GM21447 (cell line): Measurements from ENCODE around the gene SLC24A4.

Source experiments
- ATAC-seq: cut with Tn5 transposase; IDR thresholded peaks from one replicate; pipeline ENCODE4 v1.9.1; 2021; ENCODE audit not compliant: unreplicated experiment

The SLC24A4 gene, protein sequence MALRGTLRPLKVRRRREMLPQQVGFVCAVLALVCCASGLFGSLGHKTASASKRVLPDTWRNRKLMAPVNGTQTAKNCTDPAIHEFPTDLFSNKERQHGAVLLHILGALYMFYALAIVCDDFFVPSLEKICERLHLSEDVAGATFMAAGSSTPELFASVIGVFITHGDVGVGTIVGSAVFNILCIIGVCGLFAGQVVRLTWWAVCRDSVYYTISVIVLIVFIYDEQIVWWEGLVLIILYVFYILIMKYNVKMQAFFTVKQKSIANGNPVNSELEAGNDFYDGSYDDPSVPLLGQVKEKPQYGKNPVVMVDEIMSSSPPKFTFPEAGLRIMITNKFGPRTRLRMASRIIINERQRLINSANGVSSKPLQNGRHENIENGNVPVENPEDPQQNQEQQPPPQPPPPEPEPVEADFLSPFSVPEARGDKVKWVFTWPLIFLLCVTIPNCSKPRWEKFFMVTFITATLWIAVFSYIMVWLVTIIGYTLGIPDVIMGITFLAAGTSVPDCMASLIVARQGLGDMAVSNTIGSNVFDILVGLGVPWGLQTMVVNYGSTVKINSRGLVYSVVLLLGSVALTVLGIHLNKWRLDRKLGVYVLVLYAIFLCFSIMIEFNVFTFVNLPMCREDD

DNA sequence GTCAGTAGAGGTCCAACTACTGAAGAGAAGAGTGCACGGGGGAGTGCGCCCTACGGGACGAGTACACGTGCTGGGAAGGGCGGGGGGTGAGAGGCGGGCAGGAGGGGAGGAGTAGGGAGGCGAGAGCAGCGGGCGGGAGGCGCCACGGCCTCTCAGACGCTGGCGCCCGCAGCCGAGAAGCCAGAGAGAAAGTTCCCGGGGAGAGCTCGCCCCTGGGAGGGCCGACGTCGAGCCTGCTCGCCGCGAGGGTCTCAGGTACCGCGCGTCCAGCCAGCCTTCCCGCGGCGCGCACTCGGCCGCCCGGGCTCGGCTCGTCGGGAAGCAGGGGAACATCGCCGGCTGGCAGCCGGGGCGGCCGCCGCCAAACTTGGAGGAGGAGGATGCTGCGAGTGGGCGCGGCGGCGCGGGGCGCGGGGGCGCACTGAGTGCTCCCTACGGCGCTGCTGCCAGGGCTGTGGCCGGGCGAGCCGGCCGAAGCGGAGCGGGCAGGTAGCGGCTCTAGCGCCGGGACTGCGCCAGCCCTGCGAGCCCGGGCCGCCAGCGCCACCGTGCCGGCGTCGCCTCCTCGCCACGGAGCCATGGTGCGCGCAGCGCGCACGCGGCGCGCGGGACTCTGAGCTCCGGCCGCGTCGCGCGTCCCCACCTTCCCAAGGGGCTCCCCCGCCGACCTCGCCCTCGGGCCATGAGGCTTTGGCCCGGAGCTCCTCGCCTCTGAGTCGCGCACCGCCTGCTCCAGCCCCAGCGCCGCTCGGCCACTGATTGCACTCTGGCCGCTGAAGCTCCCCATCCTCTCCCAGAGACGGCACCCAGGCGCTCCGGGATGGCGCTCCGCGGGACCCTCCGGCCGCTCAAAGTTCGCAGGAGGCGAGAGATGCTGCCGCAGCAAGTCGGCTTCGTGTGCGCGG is at the start of gene SLC24A4:
Gene SLC24A4, plus strand, starts transcription at position 155 of the 905 bp plus-strand sequence. Its CDS starts 666 bp downstream, at position 821.
- no peak for ATAC-seq

DNA sequence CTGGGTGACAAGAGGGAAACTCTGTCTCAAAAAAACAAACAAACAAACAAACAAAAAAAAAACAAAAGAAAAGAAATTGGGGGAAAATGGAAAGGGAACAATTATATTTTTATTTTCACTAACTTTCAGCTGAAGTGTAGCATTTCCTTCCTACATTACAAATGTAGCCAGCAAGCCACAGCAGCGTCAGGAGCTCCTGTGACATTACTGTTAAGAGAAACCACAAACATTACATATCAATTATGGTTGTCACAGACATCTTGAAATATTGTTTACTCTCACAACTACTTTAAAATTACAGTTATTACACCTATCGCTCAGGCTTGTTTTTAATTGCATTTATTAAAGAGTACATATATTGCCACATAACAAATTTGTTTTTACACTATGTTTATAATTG is 49.8 kb upstream of the SLC24A4 start:
- ATAC-seq: no peak

DNA sequence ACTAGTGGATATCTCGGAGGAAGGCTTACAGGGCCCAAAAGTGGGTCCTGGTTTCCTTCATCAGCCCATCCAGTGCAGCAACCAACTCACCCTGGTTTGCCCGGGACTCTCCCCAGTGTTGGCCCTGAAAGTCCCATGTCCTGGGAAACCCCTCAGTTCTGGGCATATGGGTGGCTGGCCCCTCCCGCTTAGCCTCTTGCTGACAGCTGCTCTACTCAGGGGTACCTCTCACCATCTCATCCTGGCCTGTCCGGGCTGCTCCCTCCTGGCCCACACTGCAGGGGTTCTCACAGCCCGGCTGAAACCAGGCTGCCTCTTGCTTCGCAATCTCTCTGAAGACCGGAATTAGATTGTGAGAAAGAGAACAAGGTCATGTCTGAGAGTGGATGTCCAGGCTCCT is 48.9 kb upstream of the SLC24A4 start:
- no peak for ATAC-seq

DNA sequence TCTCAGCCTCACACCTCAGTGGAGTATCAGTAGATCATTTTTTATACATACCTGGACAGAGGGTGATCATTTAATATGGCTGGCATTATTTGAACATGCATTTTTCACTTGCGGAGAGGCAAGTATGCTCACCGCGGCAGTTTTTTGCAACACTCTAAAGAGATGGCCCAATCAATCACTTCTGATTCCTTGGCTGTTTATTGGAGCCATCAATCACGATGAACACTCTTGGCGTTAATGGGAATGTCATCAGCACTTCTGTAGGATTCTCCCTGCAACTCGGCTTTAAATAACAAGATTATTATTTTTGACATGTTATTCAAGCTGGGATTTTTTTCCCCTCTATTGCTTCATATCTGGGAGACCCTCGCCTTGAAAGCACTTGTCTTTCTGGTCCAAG is 46.9 kb upstream of the SLC24A4 start:
- ATAC-seq: no peak

DNA sequence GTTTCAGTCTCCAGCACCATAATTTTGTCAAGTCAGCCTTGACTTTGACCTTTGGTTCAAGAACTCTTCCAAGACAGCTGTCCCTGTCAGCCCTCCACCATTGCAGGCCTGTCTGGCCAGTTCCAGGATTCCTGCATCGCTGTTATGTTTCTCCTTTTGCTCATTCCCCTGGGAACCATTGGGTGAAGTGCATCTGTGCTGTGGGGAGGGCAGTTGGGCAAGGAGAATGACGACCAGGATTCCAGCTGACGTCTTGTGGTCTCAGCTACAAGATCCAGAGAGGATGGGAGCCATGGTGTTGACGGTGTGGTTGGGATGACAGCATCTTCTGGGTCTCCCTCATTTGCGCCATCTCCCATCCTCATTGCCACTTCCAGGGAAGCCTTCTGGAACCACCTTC is 45.9 kb upstream of the SLC24A4 start:
- ATAC-seq: no peak

- ATAC-seq: no peak
Measured at GRCh38 chr14:92280554-92281262, 42.3 kb upstream of the SLC24A4 start.

- ATAC-seq: no peak
Measured at GRCh38 chr14:92282669-92283068, 40.3 kb upstream of the SLC24A4 start.

DNA sequence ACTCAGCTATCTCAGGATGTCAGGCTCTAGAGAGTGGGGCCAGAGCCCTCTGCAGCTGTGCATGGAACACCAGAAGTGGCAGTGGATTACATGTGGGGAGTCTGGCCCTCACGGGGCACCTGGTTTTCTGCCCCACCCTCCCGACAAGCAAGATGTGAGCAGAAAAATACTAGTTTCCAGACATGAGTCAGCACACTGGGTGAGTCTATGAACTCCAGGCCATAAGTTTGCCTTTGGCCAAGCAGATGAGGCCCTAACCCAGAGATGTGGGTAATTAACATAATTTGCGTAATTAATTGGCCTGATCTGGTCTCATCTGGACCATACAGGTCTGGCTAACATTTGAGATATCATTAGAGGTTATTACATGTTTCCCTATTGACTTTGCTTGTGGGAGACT is 37.7 kb upstream of the SLC24A4 start:
- ATAC-seq: no peak

DNA sequence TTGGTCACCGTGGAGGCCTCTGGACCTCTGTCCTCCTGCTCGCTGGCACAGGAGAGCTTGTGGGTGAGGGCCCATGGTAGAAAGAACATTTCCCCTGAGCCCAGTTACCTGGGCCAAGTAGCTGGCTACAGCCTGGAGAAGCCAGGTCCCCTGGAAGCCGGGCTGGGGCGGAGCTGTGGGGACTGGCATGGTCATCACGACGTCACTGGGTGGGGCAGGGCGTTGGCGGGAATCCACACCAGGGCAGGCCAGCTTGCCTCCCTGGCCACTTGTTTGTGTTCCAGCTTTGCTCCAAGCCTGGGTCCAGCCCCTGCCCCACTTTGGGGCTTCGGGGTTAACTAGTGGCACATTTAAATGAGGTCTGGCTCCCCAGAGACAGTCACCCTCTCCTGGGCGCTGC is 35.0 kb upstream of the SLC24A4 start:
- no peak for ATAC-seq

DNA sequence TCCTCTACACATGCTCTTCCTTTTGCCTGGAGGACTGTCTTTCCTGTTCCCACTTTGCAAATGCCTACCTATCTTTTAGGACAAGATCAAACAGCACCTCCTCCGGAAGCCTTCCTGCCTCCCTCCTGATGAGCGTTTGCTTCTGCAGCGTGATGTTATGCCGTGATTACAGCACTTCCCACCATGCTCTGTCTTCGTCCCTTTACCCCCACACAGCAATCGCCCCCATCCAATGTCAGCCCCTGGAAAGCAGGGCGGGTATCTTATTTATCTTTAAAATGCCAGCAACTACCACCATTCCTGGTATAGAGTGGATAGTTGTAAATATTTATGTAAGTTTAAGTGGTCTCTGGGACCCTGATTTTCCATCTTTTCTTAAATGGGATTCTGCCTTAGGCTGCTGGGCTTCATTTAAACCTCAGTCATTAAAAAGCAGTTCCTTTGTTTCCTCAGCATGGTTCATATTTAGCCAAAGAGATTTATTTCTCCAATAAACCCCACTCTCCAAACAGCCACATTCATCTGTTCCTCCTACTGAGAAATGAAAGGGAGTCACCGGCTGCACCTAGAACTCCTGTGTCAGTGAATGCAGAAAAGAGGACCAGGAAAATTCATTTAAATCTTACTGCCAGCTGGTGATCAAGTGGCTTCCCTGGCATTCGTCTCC is 33.8 kb upstream of the SLC24A4 start:
- no peak for ATAC-seq

DNA sequence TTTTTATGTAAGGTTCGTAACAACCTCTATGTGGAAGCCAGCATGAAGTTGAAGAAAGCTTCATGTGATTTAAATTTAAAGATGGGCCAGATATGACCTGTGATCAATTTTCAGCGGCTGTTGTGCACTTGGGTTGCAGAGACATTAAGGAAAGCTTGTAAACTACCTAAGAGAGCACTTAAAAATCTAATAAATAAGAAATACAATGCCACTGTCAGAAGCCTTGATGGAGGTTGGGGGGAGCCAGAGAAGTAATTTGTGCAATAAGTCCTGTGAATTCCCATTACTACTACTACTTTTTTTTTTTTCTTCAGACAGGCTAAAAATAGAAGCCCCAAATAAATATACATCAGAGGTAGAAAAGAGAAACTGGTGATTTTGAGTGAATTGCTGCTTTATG is 30.3 kb upstream of the SLC24A4 start:
- no peak for ATAC-seq

- ATAC-seq: no peak
Measured at GRCh38 chr14:92294506-92294905, 28.5 kb upstream of the SLC24A4 start.

GRCh38 chr14:92297818-92298595 is 25.0 kb upstream of the SLC24A4 start:
- no peak for ATAC-seq

DNA sequence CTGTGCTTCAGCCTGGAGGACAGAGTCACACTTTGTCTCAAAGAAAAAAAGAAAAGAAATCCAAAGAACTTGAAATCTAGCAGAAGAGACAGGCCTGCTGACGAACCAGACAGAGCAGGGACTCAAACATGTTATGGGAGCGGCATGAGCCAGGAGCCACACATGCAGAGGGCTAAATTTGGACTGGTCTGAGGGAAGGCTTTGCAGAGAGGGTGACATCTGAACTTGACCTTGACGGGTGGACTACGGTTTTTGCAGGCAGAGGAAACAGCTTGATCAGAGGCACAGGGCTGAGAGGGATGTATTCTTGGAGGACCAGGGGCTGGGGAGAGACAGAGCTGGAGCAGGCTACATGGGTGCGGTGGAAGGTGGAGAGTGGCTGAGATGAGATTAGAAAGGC is 20.5 kb upstream of the SLC24A4 start:
- no peak for ATAC-seq

DNA sequence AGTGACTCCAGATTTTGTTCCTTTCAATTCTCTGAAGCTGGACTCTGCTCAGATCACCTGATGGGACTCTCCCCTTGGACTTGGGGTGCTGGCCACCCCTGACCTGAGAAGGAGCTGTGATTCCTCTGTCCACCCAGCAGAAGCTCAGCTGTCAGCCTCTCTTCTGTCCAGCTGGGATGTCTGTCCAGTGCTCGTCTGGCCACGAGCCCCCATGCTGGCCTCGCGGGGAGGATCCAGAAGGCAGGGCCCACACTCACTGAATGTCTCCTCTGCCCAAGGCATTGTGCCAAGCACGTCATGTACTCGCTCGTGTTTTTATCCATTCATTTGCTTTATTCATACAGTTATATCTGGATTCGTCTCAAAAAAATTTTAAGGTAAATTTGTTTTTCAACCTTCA is 14.2 kb upstream of the SLC24A4 start:
- ATAC-seq: no peak

GRCh38 chr14:92309968-92310530 is 12.9 kb upstream of the SLC24A4 start:
- no peak for ATAC-seq

- ATAC-seq: no peak
Measured at GRCh38 chr14:92310776-92311375, 12.1 kb upstream of the SLC24A4 start.

GRCh38 chr14:92314182-92314581 is 8.8 kb upstream of the SLC24A4 start:
- ATAC-seq: no peak
